GM19395 (cell line): ENCODE measurements around the gene DAAM2.

Experiments used
- ATAC-seq: cut with Tn5 transposase; IDR thresholded peaks from one replicate; pipeline ENCODE4 v1.9.1; 2021; ENCODE audit warnings: mild to moderate bottlenecking, moderate library complexity; ENCODE audit not compliant: unreplicated experiment

The DAAM2 gene

DNA sequence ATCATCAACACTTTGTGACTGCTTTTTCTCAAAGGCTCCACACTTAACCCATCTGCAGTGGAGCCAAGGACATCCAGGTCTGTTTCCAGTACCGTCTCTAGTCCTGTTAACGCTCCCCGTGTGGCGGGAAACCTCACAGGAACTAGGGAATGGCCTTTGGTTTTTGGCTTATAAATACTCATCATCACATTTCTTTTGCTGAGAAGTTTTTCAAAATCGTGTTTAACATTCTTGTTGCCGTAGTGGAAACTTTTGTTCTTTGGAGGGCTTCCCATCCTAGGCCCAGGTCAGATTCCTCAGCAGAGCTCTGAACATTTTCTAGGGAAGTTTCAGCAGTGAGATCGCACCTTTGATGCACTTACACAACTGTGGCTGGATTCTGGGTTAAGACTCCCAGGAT lies 24.6 kb downstream of the DAAM2 start:
- no peak for ATAC-seq

DNA sequence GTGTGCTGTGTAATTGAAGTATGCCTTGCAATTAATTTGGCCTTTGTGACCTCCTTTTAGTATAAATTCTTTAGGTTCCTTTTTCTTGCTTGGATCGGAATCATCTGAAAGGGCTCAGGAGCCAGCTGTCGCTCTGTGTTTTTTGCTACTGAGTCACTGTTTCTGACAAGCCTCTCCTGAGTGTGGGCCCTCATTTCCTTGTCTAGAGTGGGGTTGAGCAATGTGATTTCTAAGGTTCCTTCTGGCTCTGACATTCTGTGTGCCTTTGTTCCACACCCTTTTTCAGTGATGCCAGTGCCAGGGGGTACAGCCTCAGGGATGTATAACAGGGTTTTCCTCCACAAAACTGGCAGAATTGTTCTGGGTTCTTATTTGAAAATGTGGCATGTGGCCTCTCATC lies 26.5 kb downstream of the DAAM2 start:
- ATAC-seq: no peak

DNA sequence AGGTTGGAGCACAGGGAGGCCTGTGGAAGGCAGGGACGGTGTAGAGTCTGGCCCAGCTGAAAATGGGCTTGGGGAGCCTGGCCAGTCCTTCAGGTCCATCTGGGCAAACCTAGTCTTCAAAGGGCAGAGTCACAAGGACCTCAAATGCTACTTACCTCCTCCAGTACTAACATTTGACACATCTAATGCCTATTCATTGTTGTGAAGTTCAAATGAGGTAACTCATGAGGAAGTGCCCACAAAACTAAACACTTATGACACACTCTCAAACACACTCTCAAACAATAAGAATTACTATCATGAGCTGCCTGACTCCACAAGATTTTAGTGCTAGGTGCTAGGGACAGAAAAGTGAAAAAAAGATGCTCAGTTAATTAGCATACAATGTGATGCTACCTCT lies 27.1 kb downstream of the DAAM2 start:
- no peak for ATAC-seq

DNA sequence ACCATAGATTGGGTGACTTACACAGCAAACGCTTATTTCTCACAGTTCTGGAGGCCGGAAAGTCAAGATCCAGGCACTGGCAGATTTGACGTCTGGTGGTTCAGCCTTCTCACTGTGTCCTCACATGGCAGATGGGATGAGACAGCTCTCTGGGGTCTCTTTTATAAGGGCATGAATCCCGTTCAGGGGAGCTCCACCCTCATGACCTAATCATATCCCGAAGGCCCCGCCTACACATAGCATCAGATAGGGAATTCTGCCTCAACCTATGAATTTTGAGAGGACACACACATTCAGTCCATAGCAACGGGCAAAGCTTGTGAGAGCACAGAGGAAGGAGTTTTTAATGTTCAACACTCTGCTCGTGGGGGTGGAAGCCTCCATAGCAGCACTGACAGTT lies 27.5 kb downstream of the DAAM2 start:
- ATAC-seq: no peak

DNA sequence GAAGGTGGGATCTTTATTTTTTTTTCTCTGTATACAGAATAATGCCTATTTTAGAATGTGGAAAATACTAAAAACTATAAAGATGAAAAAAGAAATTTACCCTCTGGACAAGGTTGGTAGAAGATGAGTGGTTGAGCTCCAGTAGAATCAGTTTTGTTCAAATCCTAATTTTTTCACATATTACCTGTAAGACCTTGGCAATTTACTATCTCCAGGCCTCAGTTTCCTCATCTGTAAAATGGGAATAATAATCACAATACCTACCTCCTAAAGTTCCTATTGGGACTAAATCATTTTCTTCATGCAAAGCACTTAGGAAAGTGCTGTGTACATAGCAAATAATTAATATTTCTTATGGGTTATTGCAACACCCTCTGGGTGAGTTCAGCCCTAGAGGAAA lies 28.4 kb downstream of the DAAM2 start:
- ATAC-seq: no peak

DNA sequence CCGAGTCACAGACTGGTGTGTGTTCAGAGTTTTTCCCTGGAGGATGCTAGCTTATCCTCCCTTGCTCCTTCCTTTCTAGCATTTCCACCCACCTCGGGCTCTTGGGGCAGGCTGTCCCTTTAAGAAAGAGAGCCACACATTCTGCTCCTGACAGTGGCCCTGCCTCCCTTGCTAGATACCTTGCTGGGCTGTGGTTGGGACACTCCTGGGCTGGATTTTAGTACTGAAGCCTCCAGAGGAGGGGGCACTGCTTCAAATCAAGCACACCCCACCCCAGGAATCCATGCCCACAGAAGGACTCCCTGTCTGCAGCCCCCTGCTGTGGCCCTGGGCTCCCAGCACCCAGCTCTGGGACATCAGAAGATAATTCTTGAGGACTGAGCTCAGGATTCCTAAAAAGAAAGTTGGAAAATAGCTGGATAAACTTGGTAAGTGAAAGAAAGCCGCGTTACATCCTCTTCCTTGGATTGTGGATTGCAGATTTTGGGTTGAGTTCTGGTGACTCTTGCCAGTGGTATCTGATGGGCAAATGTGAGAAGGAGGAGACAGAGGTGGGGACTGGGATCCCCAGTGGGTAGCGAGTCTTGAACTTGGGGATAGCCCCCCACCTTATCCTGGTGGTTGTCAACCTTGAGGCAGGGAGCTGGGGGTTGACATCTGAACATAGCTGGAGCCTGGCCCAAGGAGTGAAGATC lies 29.0 kb downstream of the DAAM2 start:
- ATAC-seq: no peak

DNA sequence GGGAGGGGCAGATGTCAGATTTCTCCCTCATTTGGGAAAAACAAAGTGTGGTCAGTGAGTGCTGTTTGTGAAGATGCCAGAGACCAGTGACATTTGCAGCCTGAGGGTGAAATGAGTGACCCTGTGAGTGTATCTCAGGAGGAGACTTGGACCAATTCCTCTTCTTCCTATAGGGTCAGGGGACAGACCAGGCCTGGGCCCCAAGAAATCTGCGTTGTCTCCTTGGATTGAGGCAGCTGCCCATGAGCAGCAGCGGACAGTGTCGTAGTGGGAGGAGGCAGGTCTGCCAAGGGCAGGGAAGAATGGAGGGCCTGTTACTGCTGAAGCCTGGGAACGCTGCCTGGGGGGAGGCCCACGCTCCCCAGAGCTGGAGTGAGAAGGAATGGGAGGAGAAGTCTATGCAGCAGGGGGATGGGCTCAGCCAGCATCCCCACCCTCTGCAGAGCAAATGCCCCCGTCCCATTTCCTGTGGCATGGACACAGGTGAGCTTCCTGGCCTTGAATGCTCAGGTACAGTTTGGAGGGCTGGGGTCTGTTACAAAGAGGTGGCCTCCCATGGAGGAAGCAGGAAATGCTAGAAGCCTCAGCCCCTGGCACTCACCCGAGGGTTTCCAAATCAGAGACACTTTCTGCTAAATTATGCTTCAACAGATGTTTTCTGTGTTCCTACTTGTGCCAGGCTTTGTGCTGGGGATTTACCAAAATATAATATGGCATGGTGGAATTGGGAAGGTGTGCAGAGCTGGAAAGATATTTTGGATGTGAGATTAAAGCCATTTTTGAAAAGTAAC lies 29.8 kb downstream of the DAAM2 start:
- ATAC-seq: no peak

DNA sequence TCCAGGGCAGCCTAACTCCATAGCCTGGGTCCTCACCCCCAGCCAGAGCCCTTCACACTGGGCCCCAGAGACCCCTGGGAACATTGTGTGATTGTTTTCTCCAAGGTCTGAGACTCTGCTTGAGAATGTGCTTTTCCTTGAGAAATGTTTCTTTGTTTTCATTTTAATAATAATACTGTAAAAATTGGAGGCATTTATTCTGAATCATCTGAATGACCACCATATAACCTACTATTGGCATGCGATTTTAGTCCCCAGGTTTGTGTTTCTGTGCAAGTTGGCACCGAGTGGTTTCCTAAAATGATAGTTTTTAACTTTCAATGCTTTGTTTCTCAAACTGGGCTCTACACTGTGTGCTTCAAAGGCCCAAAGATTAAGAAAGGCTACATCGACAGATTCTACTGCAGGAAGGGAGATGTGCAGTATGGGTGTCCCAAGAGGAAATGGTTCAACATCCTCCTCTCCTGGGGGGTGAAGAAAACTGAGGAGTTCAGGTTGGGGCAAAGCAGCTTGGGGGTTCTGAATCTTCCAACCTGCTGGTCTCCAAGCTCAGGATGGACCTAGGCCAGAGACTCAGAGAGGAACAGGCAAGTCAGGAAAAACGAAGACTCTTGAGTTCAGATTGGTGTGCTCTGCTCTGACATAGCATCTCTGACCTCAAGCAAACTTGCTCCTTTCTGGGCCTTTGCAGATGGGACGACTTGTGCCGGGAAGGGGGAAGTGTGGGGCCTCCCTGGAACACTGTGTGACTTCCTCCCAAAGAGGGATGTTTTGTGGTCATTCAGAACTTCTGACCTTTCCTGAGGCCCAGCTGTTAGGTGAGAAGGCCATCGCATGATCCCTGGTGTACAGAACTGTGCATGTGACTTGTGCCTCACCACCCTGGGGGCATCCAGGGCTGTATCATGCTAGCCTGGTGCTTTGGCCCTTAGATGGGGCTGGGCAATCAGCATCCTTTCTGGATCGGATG lies 31.0 kb downstream of the DAAM2 start:
- no peak for ATAC-seq

DNA sequence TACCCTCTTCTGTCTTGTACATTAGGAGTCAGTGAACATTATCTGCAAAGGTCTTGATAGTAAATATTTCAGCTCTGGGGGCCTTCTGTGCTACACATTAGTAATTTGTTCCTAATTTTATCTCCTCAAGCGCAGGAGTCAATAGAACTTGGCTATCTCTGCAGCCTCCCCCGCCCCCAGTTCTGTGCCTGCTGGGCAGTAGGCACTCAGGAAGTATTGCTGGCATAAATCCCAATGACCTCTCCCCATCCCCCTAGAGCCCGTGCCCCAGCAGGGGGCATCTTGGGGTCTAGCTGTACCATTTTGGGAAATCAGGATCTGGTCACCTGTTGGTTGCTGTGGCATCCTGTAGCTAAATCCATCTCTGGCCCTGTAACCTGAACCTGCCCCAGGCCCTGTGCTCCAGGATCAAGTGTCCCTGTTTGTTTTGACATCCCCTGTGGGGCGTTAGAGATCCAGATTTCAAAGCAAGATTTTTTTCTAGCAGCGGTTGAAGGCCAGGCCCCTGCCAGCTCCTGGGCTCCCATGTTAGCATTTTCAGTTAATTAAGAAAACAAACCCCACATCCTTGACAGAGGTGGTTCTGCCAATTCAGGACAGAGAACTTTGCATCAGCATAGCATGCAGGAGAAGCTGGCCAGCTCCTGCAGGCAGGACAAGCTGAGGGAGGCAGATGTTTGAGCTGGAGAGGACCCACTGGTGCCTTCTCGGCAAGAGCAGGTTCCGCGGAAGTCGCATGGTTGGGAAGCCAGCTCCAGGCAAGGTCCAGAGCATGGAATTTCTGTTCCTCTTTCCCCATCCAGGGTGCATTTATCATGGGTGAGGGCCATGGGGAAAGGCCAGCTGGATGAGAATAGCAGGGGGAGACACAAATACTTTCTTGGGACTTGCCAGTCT lies 32.1 kb downstream of the DAAM2 start:
- ATAC-seq: no peak

DNA sequence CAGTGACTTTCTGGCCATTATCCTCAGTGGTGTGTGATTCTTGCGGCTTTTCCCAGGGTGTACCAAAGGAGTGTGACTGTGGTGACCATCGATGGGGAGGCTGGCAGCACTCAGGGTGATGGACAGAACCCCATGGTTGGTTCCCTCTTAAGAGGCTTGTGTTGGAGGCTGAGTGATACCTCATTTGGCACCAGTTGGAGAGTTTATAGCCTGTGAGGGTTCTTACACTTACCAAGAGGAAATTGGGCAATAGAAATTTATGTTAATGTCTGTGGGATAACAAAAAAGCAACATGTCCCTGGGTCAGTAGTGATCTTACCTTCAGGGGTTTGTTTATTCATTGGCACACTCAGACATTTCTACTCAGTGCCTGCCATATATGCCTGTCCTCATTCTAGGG lies 37.2 kb downstream of the DAAM2 start:
- ATAC-seq: no peak

DNA sequence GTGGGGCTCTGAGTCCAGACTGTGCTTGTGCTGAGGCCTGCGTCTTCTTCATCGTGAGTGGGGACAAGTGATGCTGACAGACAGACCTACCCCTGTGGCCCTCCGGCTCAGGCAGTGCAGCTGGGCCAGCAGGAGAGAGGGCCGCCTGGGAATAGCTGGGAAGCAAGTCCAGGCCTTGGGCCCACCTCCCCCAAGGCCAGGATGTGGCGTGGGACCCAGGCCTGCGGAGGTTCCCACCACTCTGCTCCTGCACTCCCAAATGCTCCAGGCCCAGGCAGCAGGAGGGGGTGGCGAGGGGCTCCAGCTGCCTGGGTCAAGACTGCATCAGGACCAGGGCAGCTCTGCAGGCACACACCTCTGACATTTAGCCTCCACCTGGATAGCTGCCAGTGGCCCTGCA lies 38.3 kb downstream of the DAAM2 start:
- no peak for ATAC-seq

DNA sequence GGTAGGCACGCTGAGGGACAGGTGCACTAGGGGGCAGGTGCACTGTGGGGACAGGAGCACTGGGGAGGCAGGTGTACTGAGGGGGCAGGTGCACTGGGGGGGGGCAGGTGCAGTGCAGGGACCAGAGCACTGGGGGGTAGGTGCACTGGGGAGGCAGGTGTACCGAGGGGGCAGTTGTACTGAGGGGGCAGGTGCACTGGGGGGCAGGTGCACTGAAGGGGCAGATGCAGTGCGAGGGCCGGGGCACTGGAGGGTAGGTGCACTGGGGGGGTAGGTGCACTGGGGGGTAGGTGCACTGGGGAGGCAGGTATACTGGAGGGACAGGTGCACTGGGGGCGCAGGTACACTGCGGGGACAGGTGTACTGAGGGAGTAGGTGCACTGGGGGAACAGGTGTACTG lies 39.5 kb downstream of the DAAM2 start:
- ATAC-seq: no peak

DNA sequence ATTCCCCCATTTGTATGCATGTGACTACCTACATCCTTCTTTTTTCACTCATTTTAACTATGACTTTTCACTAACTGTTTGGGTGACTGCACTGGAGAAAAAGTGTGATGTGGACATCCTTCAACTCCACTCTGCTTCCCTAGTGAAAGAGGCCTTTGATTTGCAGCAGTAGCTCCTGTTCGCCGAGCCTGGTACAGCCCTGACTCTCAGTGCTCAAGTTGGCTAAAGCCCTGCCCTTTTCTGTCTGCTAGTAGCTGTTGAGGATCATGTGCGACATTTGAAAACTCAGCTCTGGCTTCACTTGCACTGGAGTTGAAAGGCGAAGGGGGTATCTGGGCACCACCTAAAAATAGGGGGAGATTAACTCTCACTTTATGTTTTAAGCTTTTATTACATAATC lies 42.1 kb downstream of the DAAM2 start:
- ATAC-seq: no peak

DNA sequence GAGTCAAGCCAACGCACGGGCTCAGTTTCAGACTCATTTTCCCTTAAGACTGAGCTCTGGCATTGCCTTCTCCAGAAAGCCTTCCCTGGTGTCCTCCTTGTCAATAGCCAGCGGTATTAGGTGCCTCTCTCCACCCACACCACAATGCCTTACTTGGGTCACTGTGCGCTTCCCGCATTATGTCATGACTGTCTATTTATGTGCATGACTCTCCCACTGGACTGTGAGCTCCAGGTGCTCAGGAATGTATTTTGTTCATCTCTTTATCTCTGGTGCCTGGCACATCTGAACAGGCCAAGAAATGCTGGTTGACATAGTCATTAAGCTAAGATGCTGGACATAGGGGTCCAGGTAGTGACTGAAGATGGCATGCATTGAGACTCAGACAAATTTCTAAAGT lies 42.7 kb downstream of the DAAM2 start:
- ATAC-seq: no peak

DNA sequence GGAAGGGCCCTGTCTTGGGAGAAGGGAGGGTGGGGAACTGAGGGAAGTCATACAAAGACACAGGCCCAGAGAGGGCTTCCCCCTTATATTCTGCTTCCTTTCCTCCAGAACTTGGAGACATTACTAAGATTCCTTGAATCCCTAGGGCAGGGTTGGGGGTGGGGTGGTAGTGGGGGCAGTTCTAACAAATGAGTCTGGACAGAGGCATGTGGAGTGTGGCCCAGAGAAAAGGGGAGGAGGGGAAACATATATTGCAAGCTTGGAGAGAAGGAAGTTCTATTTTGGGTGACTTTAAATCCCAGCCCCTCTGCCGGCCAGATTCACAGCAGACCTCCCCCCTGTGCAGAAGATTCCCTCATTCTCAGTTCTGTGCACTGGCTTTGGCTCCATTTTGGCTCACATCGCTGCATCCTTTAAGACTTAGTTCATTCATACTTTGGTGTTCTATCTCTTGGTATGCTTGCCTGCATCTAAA lies 43.7 kb downstream of the DAAM2 start:
- no peak for ATAC-seq

DNA sequence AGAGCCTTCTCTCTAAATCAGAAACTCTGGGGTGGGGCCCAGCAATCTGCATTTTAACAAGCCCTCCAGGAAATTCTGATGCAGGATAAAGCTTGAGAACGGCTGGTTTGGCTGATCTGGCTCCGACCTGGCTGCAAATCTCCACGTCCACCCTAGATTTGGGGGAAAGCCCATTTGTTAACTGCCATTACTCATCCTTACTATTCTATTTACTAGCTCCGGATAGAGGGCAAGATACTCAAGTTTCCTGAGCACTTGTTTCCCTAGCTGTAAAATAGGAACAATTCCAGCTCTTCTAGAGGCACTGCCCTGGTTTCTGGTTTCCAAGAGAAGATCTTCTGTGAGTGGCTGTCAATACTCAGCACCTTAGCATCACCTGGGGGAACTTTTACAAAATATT lies 44.4 kb downstream of the DAAM2 start:
- ATAC-seq: no peak

DNA sequence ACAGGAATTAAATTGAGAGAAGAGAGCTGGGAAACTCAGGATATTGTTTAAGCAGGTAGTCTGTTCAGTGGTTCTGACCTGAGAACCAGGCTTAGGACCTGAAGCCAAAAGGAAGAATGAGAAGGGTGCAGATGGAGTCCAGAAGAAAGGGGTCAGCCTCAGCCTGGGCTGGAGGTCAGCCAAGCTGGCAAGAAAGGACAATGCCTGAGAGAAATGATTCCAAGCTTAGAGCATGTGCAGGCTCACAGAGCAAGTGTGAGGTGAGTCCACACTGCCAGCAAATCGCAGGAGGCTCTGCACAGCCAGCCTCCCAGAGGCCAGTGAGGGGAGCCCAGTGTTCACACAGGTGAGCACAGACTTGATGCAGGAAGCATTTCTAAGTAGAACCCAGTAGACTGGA lies 47.3 kb downstream of the DAAM2 start:
- ATAC-seq: no peak

DNA sequence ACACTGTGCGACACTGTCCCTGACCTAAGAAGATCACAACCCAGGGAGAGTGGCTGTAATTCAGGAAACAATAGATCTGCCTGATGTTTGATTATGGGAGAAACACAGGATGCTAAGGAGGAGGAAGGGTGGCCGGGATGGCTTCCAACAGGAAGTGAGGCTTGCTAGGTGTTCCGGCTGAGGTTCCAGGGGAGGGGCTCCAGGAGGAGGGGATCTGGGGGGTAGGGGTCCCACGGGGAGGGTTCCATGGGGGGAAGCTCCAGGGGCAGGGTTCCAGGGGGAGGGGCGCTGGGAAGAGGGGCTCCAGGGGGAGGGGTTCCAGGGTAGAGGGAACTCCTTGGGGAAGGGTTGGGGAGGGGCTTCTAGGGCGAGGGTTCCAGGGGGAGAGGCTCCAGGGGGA lies 48.6 kb downstream of the DAAM2 start:
- ATAC-seq: no peak

DNA sequence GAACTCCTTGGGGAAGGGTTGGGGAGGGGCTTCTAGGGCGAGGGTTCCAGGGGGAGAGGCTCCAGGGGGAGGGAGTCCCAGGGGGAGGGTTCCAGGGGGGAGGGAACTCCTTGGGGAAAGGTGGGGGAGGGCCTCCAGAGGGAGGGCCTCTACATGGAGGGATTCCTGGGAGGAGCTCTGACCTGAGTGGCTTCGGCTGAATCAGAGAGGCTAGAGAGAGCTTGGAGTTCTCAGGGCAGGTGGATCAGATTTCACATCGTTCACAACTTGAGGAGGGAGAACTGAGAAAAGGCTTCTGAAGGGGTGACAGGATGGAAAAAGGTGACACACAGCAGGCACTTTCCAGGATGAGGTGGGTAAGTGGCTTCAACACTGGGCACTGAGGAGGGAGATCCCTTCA lies 49.1 kb downstream of the DAAM2 start:
- ATAC-seq: no peak

DNA sequence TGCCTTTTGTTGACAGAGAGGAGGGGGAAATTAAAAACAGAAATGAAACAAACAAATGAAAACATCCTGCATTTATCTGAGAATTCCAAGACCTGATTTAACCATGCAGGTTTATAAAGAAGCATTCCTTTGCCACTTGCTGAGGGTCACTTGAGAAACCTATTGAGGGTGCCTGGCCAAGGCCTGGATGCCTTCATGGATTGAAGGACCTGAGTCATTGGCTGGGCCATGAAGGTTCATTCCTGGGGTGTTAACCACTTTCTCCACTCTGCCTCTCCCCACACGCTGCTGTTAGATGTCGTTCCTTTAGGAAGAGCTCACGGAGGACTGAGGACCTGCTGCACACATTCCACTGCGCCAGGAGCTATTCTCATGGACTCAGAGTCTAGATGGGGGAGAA lies 49.7 kb downstream of the DAAM2 start:
- no peak for ATAC-seq
